ENCODE data around the gene ABT1. TPM values are rescaled to one million over a fixed set of nuclear protein-coding genes. Genes with fewer than 3 reads are reported as not detected.

Gene ABT1
- total and polyA plus RNA-seq, 2 of the 8 experiments (the other 6 are each of a cell fraction or from before 2014, with no cell fraction given), result 20.5 to 30.7 TPM

DNA sequence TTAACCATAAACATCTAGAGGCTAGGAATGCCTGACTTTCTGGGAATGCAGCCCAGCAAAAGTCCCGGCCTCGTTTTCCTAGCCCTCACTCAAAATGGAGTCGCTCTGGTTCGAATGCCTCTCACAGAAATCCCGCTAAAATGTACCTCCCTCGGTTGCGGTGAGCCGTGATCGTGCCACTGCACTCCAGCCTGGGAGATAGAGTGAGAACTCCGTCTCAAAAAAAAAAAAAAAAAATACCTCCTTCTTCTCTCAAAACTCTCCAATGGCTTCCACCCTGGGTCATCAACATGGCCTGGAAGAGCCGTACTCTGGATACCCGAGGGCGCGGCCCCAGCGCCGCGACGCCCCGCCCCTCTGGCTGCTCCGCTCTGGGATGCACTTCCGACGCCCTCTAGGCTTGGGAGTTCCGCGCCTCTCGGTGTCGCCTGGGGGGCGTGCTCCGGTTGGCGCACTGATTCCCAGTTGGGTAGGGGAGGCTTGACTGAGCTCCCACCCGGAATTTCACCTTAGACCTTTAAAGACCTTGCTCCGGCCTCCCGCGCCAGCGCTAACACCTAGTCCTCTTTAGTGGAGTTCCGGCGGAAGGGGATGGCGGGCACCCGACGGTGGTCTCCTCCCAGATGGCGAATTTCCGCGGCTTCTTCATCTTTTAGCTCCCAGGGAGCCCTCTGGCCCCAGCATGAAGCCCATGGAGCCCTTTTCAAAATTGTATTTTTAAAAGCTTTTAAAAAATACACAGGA lies 46.3 kb upstream of the ABT1 start (continued):
- TF ChIP-seq NRF1 (IDR thresholded peaks at IDR 0.05; ENCODE audit: low read depth, low read length) (no peak), NANOG (IDR thresholded peaks at IDR 0.05; ENCODE audit: insufficient read depth, low read depth, low read length, poor library complexity, severe bottlenecking) (no peak), TCF12 (IDR thresholded peaks at IDR 0.05; ENCODE audit: low read depth, low read length) (no peak), TEAD4 (IDR thresholded peaks at IDR 0.05; ENCODE audit: low read depth, low read length) (peak; percentile 19; the same call in 1 of the 2 replicates), CTBP2 (IDR thresholded peaks at IDR 0.05; ENCODE audit: borderline replicate concordance, insufficient read depth, insufficient read length, low read length) (no peak), RAD21 (IDR thresholded peaks at IDR 0.05 in 1 of 2, conservative IDR thresholded peaks at IDR 0.05 in 1 of 2; ENCODE audit: low read depth in 2 of 2, low read length in 2 of 2) (peak; percentile 0 to 7; a peak in 1 of 4 replicates), CHD1 (IDR thresholded peaks at IDR 0.05; ENCODE audit: low read depth, low read length) (no peak), GTF2F1 (IDR thresholded peaks at IDR 0.05; ENCODE audit: borderline replicate concordance, low read depth, low read length) (no peak)
- TF ChIP-seq, protein P1, sequence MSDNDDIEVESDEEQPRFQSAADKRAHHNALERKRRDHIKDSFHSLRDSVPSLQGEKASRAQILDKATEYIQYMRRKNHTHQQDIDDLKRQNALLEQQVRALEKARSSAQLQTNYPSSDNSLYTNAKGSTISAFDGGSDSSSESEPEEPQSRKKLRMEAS (IDR thresholded peaks at IDR 0.05), result no peak
